ENCODE measurements around the gene KLF4. TPM values are rescaled to one million over a fixed set of nuclear protein-coding genes. Genes with fewer than 3 reads are reported as not detected.
A peak's percentile ranks its signal among the peaks of the same experiment; 100 is the strongest.
"Not testable (repeated sequence)": the region's sequence is repeated elsewhere in the genome, so short reads cannot be mapped to it uniquely, and the experiment has no call there.

Gene KLF4
- total RNA-seq = 1 to 10 TPM in 1 of 2 experiments, under 1 TPM in 1; 0.53 to 1.5 TPM

- peaks cover 15% of the 10 kb centered on the region for H3K4me1 Mint-ChIP-seq
- H3K4me3 Mint-ChIP-seq = peak within 1 kb of the TSS; percentile 40
- peaks cover 79% of the 10 kb centered on the region for H3K27me3 Mint-ChIP-seq
- no peaks in the 10 kb centered on the region for H3K36me3 Mint-ChIP-seq
- DNase-seq (peak; percentile 77), ATAC-seq (peak; percentile 81)
- no peak within 1 kb of the TSS for H3K27ac Mint-ChIP-seq
- no peaks in the 10 kb centered on the region for H3K9me3 Mint-ChIP-seq (ENCODE audit: low read depth)
- CTCF ChIA-PET = interaction anchor here (1.1 kb wide), 1 partner anchor 32 kb away, joined by 3 read pairs; no protein-coding TSS in a partner anchor
Observed at GRCh38 chr9:107489687-107490605, at the start of gene KLF4. KLF4 (minus strand) TSS chr9:107489769; CDS start chr9:107489172, 597 bp downstream.

GRCh38 chr9:107536462-107536861 is 46.9 kb upstream of the KLF4 start:
- H3K27me3 Mint-ChIP-seq = no peaks in the 10 kb centered on the region
- CTCF ChIA-PET = no interaction called here
- H3K4me3 Mint-ChIP-seq = no peak overlapping the region
- no peak overlapping the region for H3K27ac Mint-ChIP-seq
- ATAC-seq (no peak), DNase-seq (no peak)
- H3K4me1 Mint-ChIP-seq = no peaks in the 10 kb centered on the region
- H3K36me3 Mint-ChIP-seq = no peaks in the 10 kb centered on the region
- H3K9me3 Mint-ChIP-seq (ENCODE audit: low read depth) = peaks cover 2% of the 10 kb centered on the region

- H3K27ac Mint-ChIP-seq = no peak overlapping the region
- no peaks in the 10 kb centered on the region for H3K36me3 Mint-ChIP-seq
- peaks cover 2% of the 10 kb centered on the region for H3K9me3 Mint-ChIP-seq (ENCODE audit: low read depth)
- DNase-seq (no peak), ATAC-seq (no peak)
- H3K4me3 Mint-ChIP-seq = no peak overlapping the region
- H3K27me3 Mint-ChIP-seq = no peaks in the 10 kb centered on the region
- CTCF ChIA-PET = no interaction called here
- H3K4me1 Mint-ChIP-seq = no peaks in the 10 kb centered on the region
Observed at GRCh38 chr9:107534510-107535078, 45.0 kb upstream of the KLF4 start.

GRCh38 chr9:107530679-107531078 is 41.1 kb upstream of the KLF4 start:
- CTCF ChIA-PET = no interaction called here
- no peaks in the 10 kb centered on the region for H3K4me1 Mint-ChIP-seq
- DNase-seq (no peak), ATAC-seq (no peak)
- no peak overlapping the region for H3K4me3 Mint-ChIP-seq
- H3K9me3 Mint-ChIP-seq (ENCODE audit: low read depth) = peaks cover 4% of the 10 kb centered on the region
- H3K27ac Mint-ChIP-seq = no peak overlapping the region
- no peaks in the 10 kb centered on the region for H3K27me3 Mint-ChIP-seq
- no peaks in the 10 kb centered on the region for H3K36me3 Mint-ChIP-seq

GRCh38 chr9:107528686-107529085 is 39.1 kb upstream of the KLF4 start:
- DNase-seq (no peak), ATAC-seq (no peak)
- H3K27me3 Mint-ChIP-seq = no peaks in the 10 kb centered on the region
- no peak overlapping the region for H3K27ac Mint-ChIP-seq
- no peaks in the 10 kb centered on the region for H3K36me3 Mint-ChIP-seq
- CTCF ChIA-PET = no interaction called here
- no peaks in the 10 kb centered on the region for H3K4me1 Mint-ChIP-seq
- H3K4me3 Mint-ChIP-seq = no peak overlapping the region
- H3K9me3 Mint-ChIP-seq (ENCODE audit: low read depth) = peaks cover 4% of the 10 kb centered on the region

- no peak overlapping the region for H3K4me3 Mint-ChIP-seq
- H3K27me3 Mint-ChIP-seq = no peaks in the 10 kb centered on the region
- H3K4me1 Mint-ChIP-seq = no peaks in the 10 kb centered on the region
- no peaks in the 10 kb centered on the region for H3K36me3 Mint-ChIP-seq
- ATAC-seq (no peak), DNase-seq (no peak)
- H3K9me3 Mint-ChIP-seq (ENCODE audit: low read depth) = peaks cover 9% of the 10 kb centered on the region
- H3K27ac Mint-ChIP-seq = no peak overlapping the region
- CTCF ChIA-PET = no interaction called here
Observed at GRCh38 chr9:107523539-107523938, 34.0 kb upstream of the KLF4 start.

- Mint-ChIP-seq H3K9me3 (ENCODE audit: low read depth) (peaks cover 4% of the 10 kb centered on the region), H3K4me1 (no peaks in the 10 kb centered on the region), H3K36me3 (no peaks in the 10 kb centered on the region), H3K4me3 (no peak overlapping the region), H3K27me3 (no peaks in the 10 kb centered on the region), H3K27ac (no peak overlapping the region)
- CTCF ChIA-PET = no interaction called here
- ATAC-seq (no peak), DNase-seq (no peak)
Observed at GRCh38 chr9:107520186-107520585, 30.6 kb upstream of the KLF4 start.

GRCh38 chr9:107518037-107518807 is 28.7 kb upstream of the KLF4 start:
- Mint-ChIP-seq H3K4me1 (no peaks in the 10 kb centered on the region), H3K9me3 (ENCODE audit: low read depth) (peaks cover 4% of the 10 kb centered on the region), H3K27me3 (no peaks in the 10 kb centered on the region), H3K4me3 (no peak overlapping the region), H3K36me3 (no peaks in the 10 kb centered on the region), H3K27ac (no peak overlapping the region)
- DNase-seq = no peak
- no peak for ATAC-seq
- CTCF ChIA-PET = no interaction called here

GRCh38 chr9:107513464-107514100 is 24.0 kb upstream of the KLF4 start:
- CTCF ChIA-PET = no interaction called here
- no peaks in the 10 kb centered on the region for H3K27me3 Mint-ChIP-seq
- no peaks in the 10 kb centered on the region for H3K4me1 Mint-ChIP-seq
- no peak overlapping the region for H3K4me3 Mint-ChIP-seq
- no peaks in the 10 kb centered on the region for H3K9me3 Mint-ChIP-seq (ENCODE audit: low read depth)
- H3K36me3 Mint-ChIP-seq = no peaks in the 10 kb centered on the region
- DNase-seq (no peak), ATAC-seq (no peak)
- no peak overlapping the region for H3K27ac Mint-ChIP-seq

- Mint-ChIP-seq H3K36me3 (no peaks in the 10 kb centered on the region), H3K27ac (no peak overlapping the region), H3K4me1 (no peaks in the 10 kb centered on the region), H3K4me3 (no peak overlapping the region), H3K27me3 (no peaks in the 10 kb centered on the region), H3K9me3 (ENCODE audit: low read depth) (no peaks in the 10 kb centered on the region)
- DNase-seq (no peak), ATAC-seq (no peak)
- CTCF ChIA-PET = no interaction called here
Observed at GRCh38 chr9:107504585-107505455, 15.3 kb upstream of the KLF4 start.

GRCh38 chr9:107502464-107502863 is 12.9 kb upstream of the KLF4 start:
- H3K4me3 Mint-ChIP-seq = no peak overlapping the region
- ATAC-seq (no peak), DNase-seq (no peak)
- H3K4me1 Mint-ChIP-seq = no peaks in the 10 kb centered on the region
- CTCF ChIA-PET = no interaction called here
- no peak overlapping the region for H3K27ac Mint-ChIP-seq
- no peaks in the 10 kb centered on the region for H3K9me3 Mint-ChIP-seq (ENCODE audit: low read depth)
- no peaks in the 10 kb centered on the region for H3K36me3 Mint-ChIP-seq
- H3K27me3 Mint-ChIP-seq = no peaks in the 10 kb centered on the region

- H3K4me1 Mint-ChIP-seq; H3K9me3 Mint-ChIP-seq (ENCODE audit: low read depth); DNase-seq; H3K27me3 Mint-ChIP-seq; H3K36me3 Mint-ChIP-seq; H3K27ac Mint-ChIP-seq; H3K4me3 Mint-ChIP-seq; ATAC-seq; CTCF ChIA-PET: not testable (repeated sequence)
Observed at GRCh38 chr9:107500421-107501200, 11.0 kb upstream of the KLF4 start.

All from activated CD8-positive, alpha-beta memory T cell treated with anti-CD3 and anti-CD28 coated beads, Interleukin-2, amount 10 ng/mL, durations not matched to agents 7 days and 5 days (primary cell).